HUES64 (cell line): ENCODE measurements around the gene ANKRD10.

Experiments
- H3K27ac ChIP-seq: 2 replicates; pipeline ENCODE4 v1.7.0; 2013; ENCODE audit warnings: low read depth, low read length, inconsistent platforms
- H3K27me3 ChIP-seq: 2 replicates; pipeline ENCODE4 v1.6.1; 2013; ENCODE audit warnings: mild to moderate bottlenecking, low read length; ENCODE audit not compliant: insufficient read depth
- H3K36me3 ChIP-seq: 2 replicates; pipeline ENCODE4 v1.6.1; 2013; ENCODE audit warnings: mild to moderate bottlenecking, low read length; ENCODE audit not compliant: insufficient read depth
- H3K4me1 ChIP-seq: 2 replicates; pipeline ENCODE4 v1.6.1; 2013; ENCODE audit warnings: mild to moderate bottlenecking, low read length, moderate library complexity; ENCODE audit not compliant: insufficient read depth
- H3K4me3 ChIP-seq: 2 replicates; pipeline ENCODE4 v1.5.1; 2013; ENCODE audit warnings: mild to moderate bottlenecking, low read length, moderate library complexity
- H3K9ac ChIP-seq: 2 replicates; pipeline ENCODE4 v1.6.1; 2013; ENCODE audit warnings: mild to moderate bottlenecking, low read depth, low read length
- H3K9me3 ChIP-seq: 2 replicates; pipeline ENCODE4 v1.6.1; 2013; ENCODE audit warnings: low read depth, low read length; ENCODE audit not compliant: insufficient read depth
- WGBS: fragments of 150-250, 120-280 bp; methylation state at CpG from one replicate; pipeline ENCODE4 v1.1.7; 2013; ENCODE audit warnings: missing lambda C conversion rate; 5-methylcytosine and 5-hydroxymethylcytosine counted together

ANKRD10 gene

DNA sequence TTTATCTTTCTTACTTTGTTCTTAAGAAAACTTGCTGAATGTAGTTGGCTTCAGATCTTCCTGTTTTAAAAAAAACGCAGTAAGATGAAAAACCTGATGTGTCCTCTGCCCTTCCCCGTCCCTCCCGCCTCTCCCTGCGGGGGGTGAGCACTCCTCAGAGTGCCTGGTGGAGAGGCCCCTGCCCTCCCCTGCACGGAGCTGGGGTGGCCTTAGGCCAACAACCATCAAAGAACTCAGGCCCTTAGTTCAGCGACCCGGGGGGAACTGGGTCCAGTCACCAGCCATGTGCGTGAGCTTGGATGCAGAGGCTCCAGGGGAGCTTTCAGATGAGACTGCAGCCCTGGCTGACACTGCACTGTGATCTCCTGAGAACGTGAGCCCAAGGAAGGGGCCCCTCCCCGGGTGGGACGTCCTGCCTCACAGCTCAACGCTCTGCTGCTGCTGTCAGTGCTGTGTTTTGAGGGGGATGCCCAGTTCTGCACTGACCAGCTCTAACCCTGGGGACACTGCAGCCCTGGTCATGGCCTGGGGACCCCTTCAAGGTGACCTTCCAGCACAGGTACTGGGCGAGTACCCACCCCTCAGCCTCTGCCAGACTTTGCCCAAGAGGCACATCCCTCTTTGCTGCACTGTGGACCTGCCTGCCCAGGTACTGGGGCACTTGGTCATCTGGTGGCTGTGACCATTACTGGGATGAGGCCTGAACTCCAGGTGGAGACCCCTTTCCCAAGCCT lies 42.7 kb downstream of the ANKRD10 start:
- Histone ChIP-seq H3K4me1 (peaks cover 25% of the 10 kb centered on the region), H3K9ac (no peak overlapping the region), H3K4me3 (no peak overlapping the region), H3K9me3 (no peaks in the 10 kb centered on the region), H3K27me3 (no peaks in the 10 kb centered on the region), H3K36me3 (no peaks in the 10 kb centered on the region), H3K27ac (no peak overlapping the region)
- 81% methylated on average over 13 of the region's 13 CpGs for whole genome bisulfite sequencing

GRCh38 chr13:110869805-110870706 lies 44.8 kb downstream of the ANKRD10 start:
- Histone ChIP-seq H3K9me3 (no peaks in the 10 kb centered on the region), H3K36me3 (no peaks in the 10 kb centered on the region), H3K27ac (peak overlapping the region; percentile 42), H3K4me1 (peaks cover 22% of the 10 kb centered on the region), H3K4me3 (no peak overlapping the region; the same call in 1 of the 2 replicates), H3K9ac (no peak overlapping the region), H3K27me3 (no peaks in the 10 kb centered on the region)
- 51% methylated on average over 33 of the region's 34 CpGs for WGBS

GRCh38 chr13:110869231-110869804 lies 45.6 kb downstream of the ANKRD10 start:
- H3K4me1 ChIP-seq = peaks cover 18% of the 10 kb centered on the region
- H3K9me3 ChIP-seq = no peaks in the 10 kb centered on the region
- WGBS = 91% methylated on average over 21 of the region's 22 CpGs
- no peak overlapping the region for H3K9ac ChIP-seq
- no peak overlapping the region for H3K4me3 ChIP-seq
- H3K36me3 ChIP-seq = no peaks in the 10 kb centered on the region
- peak overlapping the region; percentile 42; the same call in 1 of the 2 replicates for H3K27ac ChIP-seq
- no peaks in the 10 kb centered on the region for H3K27me3 ChIP-seq

- no peak overlapping the region for H3K4me3 ChIP-seq
- peaks cover 16% of the 10 kb centered on the region for H3K4me1 ChIP-seq
- no peak overlapping the region for H3K9ac ChIP-seq
- no peaks in the 10 kb centered on the region for H3K27me3 ChIP-seq
- 94% methylated on average over 5 of the region's 5 CpGs for WGBS
- H3K9me3 ChIP-seq = no peaks in the 10 kb centered on the region
- no peaks in the 10 kb centered on the region for H3K36me3 ChIP-seq
- H3K27ac ChIP-seq = no peak overlapping the region
These were observed 46.1 kb downstream of the ANKRD10 start for GRCh38 chr13:110868720-110869119.

GRCh38 chr13:110867380-110867779 lies 47.5 kb downstream of the ANKRD10 start:
- no peaks in the 10 kb centered on the region for H3K9me3 ChIP-seq
- no peak overlapping the region for H3K4me3 ChIP-seq
- no peaks in the 10 kb centered on the region for H3K27me3 ChIP-seq
- peaks cover 16% of the 10 kb centered on the region for H3K4me1 ChIP-seq
- H3K9ac ChIP-seq = no peak overlapping the region
- H3K27ac ChIP-seq = no peak overlapping the region
- H3K36me3 ChIP-seq = no peaks in the 10 kb centered on the region
- 80% methylated on average over 6 of the region's 6 CpGs for WGBS

- no peaks in the 10 kb centered on the region for H3K9me3 ChIP-seq
- H3K27me3 ChIP-seq = no peaks in the 10 kb centered on the region
- 91% methylated on average over 11 of the region's 11 CpGs for WGBS
- H3K27ac ChIP-seq = no peak overlapping the region
- H3K4me3 ChIP-seq = no peak overlapping the region
- H3K4me1 ChIP-seq = peaks cover 16% of the 10 kb centered on the region
- no peaks in the 10 kb centered on the region for H3K36me3 ChIP-seq
- H3K9ac ChIP-seq = no peak overlapping the region
These were observed 48.2 kb downstream of the ANKRD10 start for GRCh38 chr13:110866491-110867170.

DNA sequence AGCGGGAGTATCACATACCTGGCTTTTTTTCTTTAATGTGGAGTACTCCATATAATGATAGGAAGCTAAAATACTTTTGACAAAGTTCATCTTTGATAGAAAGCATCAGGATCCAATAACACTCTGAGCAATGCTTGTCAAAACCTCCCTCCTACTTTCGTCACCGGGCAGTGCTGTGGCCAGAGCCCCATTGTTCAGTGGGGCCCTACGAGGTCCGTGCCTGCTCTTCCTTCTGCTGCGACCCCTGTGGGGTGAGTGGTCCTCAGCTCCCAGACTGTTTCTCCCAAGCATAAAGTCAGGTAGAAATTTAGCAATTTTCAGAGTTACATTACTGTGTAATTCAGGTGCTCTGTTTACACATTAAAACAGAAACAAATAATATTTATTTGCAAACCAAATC lies 51.2 kb downstream of the ANKRD10 start:
- no peaks in the 10 kb centered on the region for H3K9me3 ChIP-seq
- H3K36me3 ChIP-seq = no peaks in the 10 kb centered on the region
- H3K27me3 ChIP-seq = no peaks in the 10 kb centered on the region
- H3K4me3 ChIP-seq = no peak overlapping the region
- 87% methylated on average over 5 of the region's 6 CpGs for WGBS
- H3K4me1 ChIP-seq = no peaks in the 10 kb centered on the region
- no peak overlapping the region for H3K27ac ChIP-seq
- no peak overlapping the region for H3K9ac ChIP-seq

GRCh38 chr13:110860983-110861382 lies 53.9 kb downstream of the ANKRD10 start:
- Histone ChIP-seq H3K27ac (no peak overlapping the region), H3K4me1 (no peaks in the 10 kb centered on the region), H3K9me3 (no peaks in the 10 kb centered on the region), H3K36me3 (no peaks in the 10 kb centered on the region), H3K27me3 (no peaks in the 10 kb centered on the region), H3K9ac (no peak overlapping the region), H3K4me3 (no peak overlapping the region)

- WGBS = 95% methylated on average over 3 of the region's 3 CpGs
- Histone ChIP-seq H3K27ac (no peak overlapping the region), H3K4me3 (no peak overlapping the region), H3K4me1 (peaks cover 8% of the 10 kb centered on the region; the same call in 1 of the 2 replicates), H3K9ac (no peak overlapping the region), H3K9me3 (no peaks in the 10 kb centered on the region), H3K27me3 (no peaks in the 10 kb centered on the region), H3K36me3 (no peaks in the 10 kb centered on the region)
These were observed 57.7 kb downstream of the ANKRD10 start for GRCh38 chr13:110856942-110857835.

DNA sequence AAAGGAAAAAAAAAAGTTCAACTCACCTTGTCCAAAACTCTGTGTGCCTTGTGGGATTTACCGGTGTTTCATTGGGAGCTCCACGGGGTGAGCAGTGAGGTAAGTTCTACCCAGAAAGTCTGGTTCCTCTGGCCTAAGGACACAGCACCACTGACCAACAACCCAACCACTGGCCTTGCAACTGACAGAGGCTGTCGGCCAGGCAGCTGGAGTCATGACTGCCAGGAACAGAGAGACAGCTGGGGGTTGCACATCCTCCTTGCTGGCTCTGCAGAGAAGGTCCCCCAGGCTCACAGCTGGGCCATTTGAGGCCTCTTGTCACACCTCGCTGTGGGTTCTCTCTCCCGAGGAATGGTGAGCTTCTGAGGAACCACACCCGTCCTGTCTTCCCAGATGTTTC lies 59.5 kb downstream of the ANKRD10 start:
- H3K27me3 ChIP-seq = no peaks in the 10 kb centered on the region
- no peak overlapping the region for H3K9ac ChIP-seq
- no peaks in the 10 kb centered on the region for H3K36me3 ChIP-seq
- no peak overlapping the region for H3K4me3 ChIP-seq
- no peak overlapping the region for H3K27ac ChIP-seq
- H3K4me1 ChIP-seq = peaks cover 8% of the 10 kb centered on the region; the same call in 1 of the 2 replicates
- no peaks in the 10 kb centered on the region for H3K9me3 ChIP-seq
- 97% methylated on average over 6 of the region's 6 CpGs for WGBS
